Measurements from ENCODE around the gene SFMBT2. TPM values are rescaled to one million over a fixed set of nuclear protein-coding genes. Genes with fewer than 3 reads are reported as not detected.

The SFMBT2 gene
- total and polyA plus RNA-seq, 4 donors: 15.3 to 23.8 (median 17.1) TPM

DNA sequence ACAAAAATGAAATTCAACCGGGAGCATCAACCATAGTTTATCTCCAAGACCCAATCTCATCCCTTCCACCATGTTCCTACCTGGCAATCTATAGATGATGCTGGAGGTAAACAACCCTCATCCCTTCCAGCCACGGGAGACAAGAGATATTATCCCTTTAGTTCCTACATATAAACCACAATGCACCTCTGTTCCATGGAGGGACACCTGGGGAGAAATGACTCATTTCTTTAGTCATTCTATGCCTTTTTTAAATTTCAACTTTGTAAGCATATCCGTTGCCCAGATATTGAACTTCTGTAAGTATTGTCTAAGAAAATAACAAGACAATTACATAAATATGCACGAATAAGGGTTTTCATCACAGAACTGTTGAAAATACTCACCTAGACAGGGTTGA lies 15.5 kb upstream of the SFMBT2 start:
- no CpG with 5 or more reads among the region's 4 CpGs for WGBS (ENCODE audit: insufficient coverage)
- H3K27me3 ChIP-seq (ENCODE audit: control insufficient read depth, insufficient read depth, low read length): no peaks in the 10 kb centered on the region
- H3K27ac ChIP-seq (ENCODE audit: low read depth, low read length): no peak overlapping the region
- no peaks in the 10 kb centered on the region for H3K36me3 ChIP-seq (ENCODE audit: control insufficient read depth, insufficient read depth, low read length)
- H3K4me3 ChIP-seq (ENCODE audit: low read depth, low read length): no peak overlapping the region
- H3K4me1 ChIP-seq (ENCODE audit: control insufficient read depth, insufficient read depth, low read length): no peaks in the 10 kb centered on the region
- no peak for DNase-seq (ENCODE audit: low read depth in 4 of 6, low spot score in 6 of 6)
- no peaks in the 10 kb centered on the region for H3K9me3 ChIP-seq (ENCODE audit: control insufficient read depth, insufficient read depth, low read length)

DNA sequence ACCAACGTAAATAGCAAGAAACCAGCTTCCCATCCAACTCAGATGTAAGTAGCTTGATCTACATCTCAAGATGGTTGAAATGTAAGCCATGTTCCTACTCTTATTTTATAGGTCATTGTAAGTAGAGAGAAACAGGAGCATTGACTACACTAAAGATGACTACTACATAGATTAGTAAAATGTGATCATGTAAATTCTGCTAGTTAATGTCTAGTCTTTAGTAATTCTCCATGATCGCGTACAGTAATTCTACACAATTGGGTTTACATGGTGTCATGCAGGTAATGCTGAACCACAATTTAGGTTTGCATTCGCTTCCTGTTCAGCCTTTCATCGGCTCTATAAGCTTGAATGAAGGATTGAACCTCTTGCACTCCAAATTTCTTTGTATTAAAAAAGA lies 14.9 kb upstream of the SFMBT2 start:
- DNase-seq (ENCODE audit: low read depth in 4 of 6, low spot score in 6 of 6): no peak
- Histone ChIP-seq H3K4me3 (ENCODE audit: low read depth, low read length) (no peak overlapping the region), H3K27me3 (ENCODE audit: control insufficient read depth, insufficient read depth, low read length) (no peaks in the 10 kb centered on the region), H3K36me3 (ENCODE audit: control insufficient read depth, insufficient read depth, low read length) (no peaks in the 10 kb centered on the region), H3K27ac (ENCODE audit: low read depth, low read length) (no peak overlapping the region), H3K9me3 (ENCODE audit: control insufficient read depth, insufficient read depth, low read length) (no peaks in the 10 kb centered on the region), H3K4me1 (ENCODE audit: control insufficient read depth, insufficient read depth, low read length) (no peaks in the 10 kb centered on the region)
- no CpG with 5 or more reads among the region's 5 CpGs for WGBS (ENCODE audit: insufficient coverage)

DNA sequence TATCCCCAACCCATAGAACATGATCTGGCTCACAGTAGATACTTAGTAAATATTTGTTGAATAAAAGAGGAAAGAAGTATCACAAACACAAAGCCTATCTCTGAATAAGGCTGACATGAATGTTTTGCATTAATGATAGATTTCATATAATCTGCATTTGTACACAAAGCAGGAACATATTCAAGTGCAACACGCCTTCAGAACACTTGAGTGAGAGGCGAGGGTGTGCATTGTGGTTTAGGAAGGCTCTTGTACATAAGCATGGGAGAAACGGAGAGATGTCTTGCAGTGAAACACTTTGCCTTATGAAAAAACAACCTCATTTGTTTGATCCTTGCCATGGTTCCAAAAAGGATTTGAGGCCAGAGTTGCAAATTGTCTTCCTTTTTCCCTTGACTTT lies 14.1 kb upstream of the SFMBT2 start:
- 94% methylated on average over 2 of the region's 3 CpGs for WGBS (ENCODE audit: insufficient coverage)
- Histone ChIP-seq H3K27ac (ENCODE audit: low read depth, low read length) (no peak overlapping the region), H3K4me1 (ENCODE audit: control insufficient read depth, insufficient read depth, low read length) (no peaks in the 10 kb centered on the region), H3K4me3 (ENCODE audit: low read depth, low read length) (no peak overlapping the region), H3K36me3 (ENCODE audit: control insufficient read depth, insufficient read depth, low read length) (no peaks in the 10 kb centered on the region), H3K27me3 (ENCODE audit: control insufficient read depth, insufficient read depth, low read length) (no peaks in the 10 kb centered on the region), H3K9me3 (ENCODE audit: control insufficient read depth, insufficient read depth, low read length) (no peaks in the 10 kb centered on the region)
- DNase-seq (ENCODE audit: low read depth in 4 of 6, low spot score in 6 of 6): no peak

DNA sequence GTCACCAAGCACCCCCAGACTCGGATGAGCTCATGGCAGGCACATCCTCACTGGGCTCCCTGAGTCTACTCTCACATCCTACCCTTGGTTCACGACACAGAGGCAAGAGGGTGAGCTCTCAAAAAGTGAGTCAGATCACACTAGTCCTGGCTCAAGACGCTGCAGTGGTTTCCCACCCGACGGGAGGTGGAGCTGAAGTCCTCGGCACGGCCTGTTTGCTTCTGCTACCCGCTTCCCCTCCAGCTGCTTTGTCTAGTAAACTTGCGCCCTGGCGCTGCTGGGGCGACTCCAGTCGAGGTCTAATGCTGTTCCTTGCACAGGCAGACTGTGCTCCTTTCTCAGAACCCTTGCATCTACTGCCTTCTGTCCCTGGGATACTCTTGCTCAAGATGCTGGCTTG lies 13.5 kb upstream of the SFMBT2 start:
- Histone ChIP-seq H3K36me3 (ENCODE audit: control insufficient read depth, insufficient read depth, low read length) (no peaks in the 10 kb centered on the region), H3K4me3 (ENCODE audit: low read depth, low read length) (no peak overlapping the region), H3K27ac (ENCODE audit: low read depth, low read length) (no peak overlapping the region), H3K9me3 (ENCODE audit: control insufficient read depth, insufficient read depth, low read length) (no peaks in the 10 kb centered on the region), H3K27me3 (ENCODE audit: control insufficient read depth, insufficient read depth, low read length) (no peaks in the 10 kb centered on the region), H3K4me1 (ENCODE audit: control insufficient read depth, insufficient read depth, low read length) (no peaks in the 10 kb centered on the region)
- WGBS (ENCODE audit: insufficient coverage): 70% methylated on average over 12 of the region's 12 CpGs
- DNase-seq (ENCODE audit: low read depth in 4 of 6, low spot score in 6 of 6): no peak

DNA sequence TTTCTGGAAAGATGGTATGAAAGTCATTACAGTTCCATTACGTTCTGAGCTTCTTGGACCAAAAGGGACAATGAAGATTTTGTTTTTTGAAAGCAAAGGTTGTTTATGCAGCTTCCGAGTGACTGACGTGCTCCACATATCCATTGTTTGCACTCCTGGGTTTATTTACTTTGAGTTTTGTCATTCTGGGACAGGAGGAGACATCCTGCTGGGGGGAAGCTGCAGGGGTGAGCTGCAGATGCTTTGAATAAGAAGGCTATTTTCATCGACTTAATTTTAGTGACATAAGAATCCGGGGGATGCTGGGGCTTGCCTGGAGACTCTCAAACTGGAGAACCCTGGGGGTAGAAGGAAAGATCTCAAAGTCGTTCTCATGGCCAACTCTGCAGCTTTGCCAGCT lies 12.7 kb upstream of the SFMBT2 start:
- Histone ChIP-seq H3K9me3 (ENCODE audit: control insufficient read depth, insufficient read depth, low read length) (no peaks in the 10 kb centered on the region), H3K27me3 (ENCODE audit: control insufficient read depth, insufficient read depth, low read length) (no peaks in the 10 kb centered on the region), H3K4me1 (ENCODE audit: control insufficient read depth, insufficient read depth, low read length) (no peaks in the 10 kb centered on the region), H3K4me3 (ENCODE audit: low read depth, low read length) (no peak overlapping the region), H3K27ac (ENCODE audit: low read depth, low read length) (no peak overlapping the region), H3K36me3 (ENCODE audit: control insufficient read depth, insufficient read depth, low read length) (no peaks in the 10 kb centered on the region)
- WGBS (ENCODE audit: insufficient coverage): 17% methylated on average over 3 of the region's 6 CpGs
- no peak for DNase-seq (ENCODE audit: low read depth in 4 of 6, low spot score in 6 of 6)

DNA sequence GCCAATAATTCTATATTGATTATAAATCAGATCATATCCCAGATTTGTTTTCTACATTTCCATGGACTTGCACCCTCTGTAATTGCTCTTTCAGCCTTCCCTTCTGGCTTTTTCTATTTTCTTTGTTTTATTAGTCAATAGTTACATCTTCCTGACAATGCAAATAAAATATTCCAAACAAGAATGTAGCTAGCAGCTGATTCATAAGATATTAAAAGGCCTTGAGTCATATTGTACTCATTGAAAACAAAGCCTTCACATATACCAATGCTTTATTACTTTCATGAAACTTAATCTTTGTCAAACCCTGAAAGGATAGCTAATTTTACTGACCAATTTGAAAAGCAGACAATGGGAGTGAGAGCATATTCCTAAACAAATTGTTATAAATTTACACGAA lies 10.7 kb upstream of the SFMBT2 start:
- no peak overlapping the region for H3K27ac ChIP-seq (ENCODE audit: low read depth, low read length)
- H3K36me3 ChIP-seq (ENCODE audit: control insufficient read depth, insufficient read depth, low read length): no peaks in the 10 kb centered on the region
- H3K27me3 ChIP-seq (ENCODE audit: control insufficient read depth, insufficient read depth, low read length): no peaks in the 10 kb centered on the region
- 67% methylated on average over 1 of the region's 1 CpG for WGBS (ENCODE audit: insufficient coverage)
- H3K4me3 ChIP-seq (ENCODE audit: low read depth, low read length): no peak overlapping the region
- no peaks in the 10 kb centered on the region for H3K9me3 ChIP-seq (ENCODE audit: control insufficient read depth, insufficient read depth, low read length)
- H3K4me1 ChIP-seq (ENCODE audit: control insufficient read depth, insufficient read depth, low read length): no peaks in the 10 kb centered on the region
- DNase-seq (ENCODE audit: low read depth in 4 of 6, low spot score in 6 of 6): no peak

DNA sequence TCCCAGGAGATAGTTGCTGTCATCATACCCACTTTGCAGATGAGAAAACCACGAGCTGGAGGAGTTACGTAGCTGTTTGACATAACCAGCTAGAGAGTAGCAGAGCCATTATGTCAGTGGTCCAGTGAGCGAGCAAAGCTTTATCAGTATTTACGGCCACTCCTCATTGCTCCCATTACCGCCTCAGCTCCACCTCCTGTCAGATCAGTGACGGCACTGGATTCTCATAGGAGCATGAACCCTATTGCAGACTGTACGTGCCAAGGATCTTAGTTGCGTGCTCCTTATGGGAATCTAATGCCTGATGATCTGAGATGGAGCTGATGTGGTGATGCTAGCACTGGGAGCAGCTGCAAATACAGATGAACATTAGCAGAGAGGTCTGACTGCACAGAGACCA lies 9.2 kb upstream of the SFMBT2 start:
- WGBS (ENCODE audit: insufficient coverage): 86% methylated on average over 2 of the region's 8 CpGs

DNA sequence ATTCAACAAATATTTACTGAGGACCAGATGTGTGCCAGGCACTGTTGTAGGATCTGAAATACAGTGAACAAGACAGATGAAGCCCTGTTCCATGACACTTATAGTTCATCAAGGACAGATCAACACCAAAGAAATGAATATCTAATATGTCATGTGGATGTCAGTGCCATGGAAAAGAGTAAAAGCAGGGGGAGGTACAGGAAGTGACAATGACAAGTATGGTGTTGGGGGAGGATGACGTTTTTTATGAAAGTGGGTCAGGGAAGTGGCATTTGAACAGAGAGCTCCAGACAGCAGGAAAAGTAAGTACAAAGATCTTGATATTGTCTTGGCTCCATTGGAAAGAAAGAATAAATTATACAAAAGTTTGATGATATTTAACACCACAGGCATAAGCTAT lies 7.0 kb upstream of the SFMBT2 start:
- no peak for DNase-seq (ENCODE audit: low read depth in 4 of 6, low spot score in 6 of 6)
- Histone ChIP-seq H3K4me1 (ENCODE audit: control insufficient read depth, insufficient read depth, low read length) (peaks cover 3% of the 10 kb centered on the region), H3K27ac (ENCODE audit: low read depth, low read length) (no peak overlapping the region), H3K36me3 (ENCODE audit: control insufficient read depth, insufficient read depth, low read length) (no peaks in the 10 kb centered on the region), H3K27me3 (ENCODE audit: control insufficient read depth, insufficient read depth, low read length) (peaks cover 11% of the 10 kb centered on the region), H3K4me3 (ENCODE audit: low read depth, low read length) (no peak overlapping the region), H3K9me3 (ENCODE audit: control insufficient read depth, insufficient read depth, low read length) (no peaks in the 10 kb centered on the region)
- WGBS (ENCODE audit: insufficient coverage): no CpG with 5 or more reads among the region's 1 CpG

More for the DNA sequence above, 9.2 kb upstream of the SFMBT2 start:
- Histone ChIP-seq H3K4me3 (ENCODE audit: low read depth, low read length) (no peak overlapping the region), H3K9me3 (ENCODE audit: control insufficient read depth, insufficient read depth, low read length) (no peaks in the 10 kb centered on the region), H3K36me3 (ENCODE audit: control insufficient read depth, insufficient read depth, low read length) (no peaks in the 10 kb centered on the region), H3K27me3 (ENCODE audit: control insufficient read depth, insufficient read depth, low read length) (no peaks in the 10 kb centered on the region), H3K4me1 (ENCODE audit: control insufficient read depth, insufficient read depth, low read length) (no peaks in the 10 kb centered on the region), H3K27ac (ENCODE audit: low read depth, low read length) (no peak overlapping the region)
- DNase-seq (ENCODE audit: low read depth in 4 of 6, low spot score in 6 of 6): no peak

DNA sequence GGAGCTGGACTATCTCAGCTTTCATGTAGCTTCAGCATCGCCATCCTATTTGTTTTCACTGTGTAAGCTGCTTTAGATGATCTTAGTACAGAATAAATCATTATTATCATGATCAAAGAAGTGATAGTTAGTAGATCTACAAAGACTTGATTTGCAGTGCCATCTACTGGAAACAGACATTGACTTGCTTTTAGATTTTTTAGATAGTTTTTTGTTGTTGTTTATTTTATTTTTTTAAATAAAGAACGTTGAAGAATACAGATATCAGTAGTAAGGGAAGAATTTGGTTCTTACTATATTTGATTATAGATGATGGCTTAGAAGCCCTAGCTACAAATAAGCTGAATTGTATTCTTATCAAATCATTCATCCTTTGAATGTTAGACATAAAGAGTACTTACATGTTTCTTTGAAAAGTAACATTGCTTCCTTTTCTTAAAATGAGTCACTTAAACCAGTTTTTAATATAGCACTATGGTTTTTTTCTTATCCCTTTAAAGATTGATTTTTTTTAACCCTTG lies 6.3 kb upstream of the SFMBT2 start:
- Histone ChIP-seq H3K9me3 (ENCODE audit: control insufficient read depth, insufficient read depth, low read length) (no peaks in the 10 kb centered on the region), H3K4me1 (ENCODE audit: control insufficient read depth, insufficient read depth, low read length) (peaks cover 10% of the 10 kb centered on the region), H3K27ac (ENCODE audit: low read depth, low read length) (no peak overlapping the region), H3K36me3 (ENCODE audit: control insufficient read depth, insufficient read depth, low read length) (no peaks in the 10 kb centered on the region), H3K4me3 (ENCODE audit: low read depth, low read length) (no peak overlapping the region), H3K27me3 (ENCODE audit: control insufficient read depth, insufficient read depth, low read length) (peaks cover 17% of the 10 kb centered on the region)
- peak in 2 of 6 donors; percentile 75 to 90 for DNase-seq (ENCODE audit: low read depth in 4 of 6, low spot score in 6 of 6)
- WGBS (ENCODE audit: insufficient coverage): no CpG with 5 or more reads among the region's 2 CpGs

DNA sequence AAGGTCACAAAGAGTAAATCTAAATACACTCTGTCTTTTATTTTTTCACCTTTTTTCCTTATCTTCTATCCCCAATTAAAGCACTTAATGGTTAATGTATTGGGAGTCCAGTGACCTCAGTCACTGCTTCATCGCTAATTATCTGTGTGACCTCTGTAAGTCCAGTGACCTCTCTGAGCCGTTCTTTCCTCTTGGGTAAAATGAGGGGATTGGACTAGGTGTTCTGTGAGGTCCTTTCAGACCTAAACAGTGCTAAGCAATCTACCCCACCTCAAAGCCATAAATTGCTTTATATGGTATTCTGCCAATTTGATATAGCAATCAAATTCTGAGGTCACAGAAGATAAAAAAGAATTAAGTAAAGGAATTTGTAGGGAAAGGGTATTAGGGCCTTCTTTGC lies 3.9 kb upstream of the SFMBT2 start:
- H3K4me1 ChIP-seq (ENCODE audit: control insufficient read depth, insufficient read depth, low read length): peaks cover 22% of the 10 kb centered on the region
- no peaks in the 10 kb centered on the region for H3K9me3 ChIP-seq (ENCODE audit: control insufficient read depth, insufficient read depth, low read length)
- no CpG with 5 or more reads among the region's 2 CpGs for WGBS (ENCODE audit: insufficient coverage)
- no peak overlapping the region for H3K27ac ChIP-seq (ENCODE audit: low read depth, low read length)
- H3K4me3 ChIP-seq (ENCODE audit: low read depth, low read length): no peak overlapping the region
- H3K36me3 ChIP-seq (ENCODE audit: control insufficient read depth, insufficient read depth, low read length): no peaks in the 10 kb centered on the region
- H3K27me3 ChIP-seq (ENCODE audit: control insufficient read depth, insufficient read depth, low read length): peaks cover 29% of the 10 kb centered on the region
- DNase-seq (ENCODE audit: low read depth in 4 of 6, low spot score in 6 of 6): no peak
